GM12892 (cell line): Measurements from ENCODE around the gene STX12.

Source experiments
- POLR2A ChIP-seq: IDR thresholded peaks from 2 replicates; pipeline ENCODE4 v1.6.1; 2011; ENCODE audit warnings: low read depth, low read length, control low read depth
- POLR2AphosphoS5 ChIP-seq: IDR thresholded peaks from 2 replicates; pipeline ENCODE4 v1.6.1; 2011; ENCODE audit warnings: low read depth, low read length, control low read depth
- TAF1 ChIP-seq: IDR thresholded peaks from 2 replicates; pipeline ENCODE4 v1.6.1; 2011; ENCODE audit warnings: low read depth, mild to moderate bottlenecking, control low read depth, low read length, borderline replicate concordance

DNA sequence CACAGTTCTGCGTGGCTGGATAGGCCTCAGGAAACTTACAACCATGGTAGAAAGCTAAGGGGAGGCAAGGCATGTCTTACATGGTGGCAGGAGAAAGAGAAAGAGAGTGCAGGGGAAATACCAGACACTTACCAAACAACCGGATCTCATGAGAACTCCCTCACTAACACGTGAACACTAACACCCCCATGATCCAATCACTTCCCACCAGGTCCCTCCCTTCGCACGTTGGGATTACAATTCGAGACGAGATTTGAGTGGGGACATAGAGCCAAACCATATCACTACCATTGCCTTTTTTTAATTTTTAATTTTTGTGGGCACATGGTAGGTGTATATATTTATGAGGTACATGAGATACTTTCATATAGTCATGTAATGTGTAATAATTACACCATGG, 33.7 kb downstream of the STX12 start:
- TF ChIP-seq POLR2AphosphoS5: no peak
- TF ChIP-seq POLR2A: no peak
- TF ChIP-seq TAF1: no peak
